Left lobe of liver (tissue), 2 donors: Measurements from ENCODE around the gene LBHD1. TPM values are rescaled to one million over a fixed set of nuclear protein-coding genes. Genes with fewer than 3 reads are reported as not detected.
A peak's percentile ranks its signal among the peaks of the same experiment; 100 is the strongest.
"Not testable (repeated sequence)": the region's sequence is repeated elsewhere in the genome, so short reads cannot be mapped to it uniquely, and the experiment has no call there.

ENCODE experiments used
- ATAC-seq: fragments of 200-7000 bp; cut with Tn5 transposase; one replicate; pipeline ENCODE4 v1.9.1; 2020; ENCODE audit warnings: mild to moderate bottlenecking, moderate library complexity
- DNase-seq: peaks from one replicate; pipeline ENCODE4 v3.0.0-alpha.2; 2020; ENCODE audit warnings: low spot score
- total RNA-seq: library from RNA; stranded (reverse); gene quantifications from one replicate; pipeline ENCODE4 v1.2.1, GENCODE V29; 2021
- donor health status: DM: no; HTN: no; CAD: no; lungs with moderate emphysema.
- donor health status: DM: no; HTN: yes; CAD: no.

The LBHD1 gene
- total RNA-seq, 1 donor from 2014 or later = 3.3 TPM

- DNase-seq = peak; percentile 59
- peak; percentile 39 for ATAC-seq
These were observed 6.3 kb downstream of the LBHD1 start for GRCh38 chr11:62665599-62666258.

GRCh38 chr11:62665075-62665598 is 6.9 kb downstream of the LBHD1 start, which contains the start of the genes C11orf98 and CSKMT:
TSS of gene C11orf98 (minus strand) at chr11:62665210. CDS start at chr11:62665169, 41 bp downstream.
TSS of gene CSKMT (plus strand) at chr11:62665312. CDS start at chr11:62665880, 568 bp downstream.
- ATAC-seq = peak; percentile 93

DNA sequence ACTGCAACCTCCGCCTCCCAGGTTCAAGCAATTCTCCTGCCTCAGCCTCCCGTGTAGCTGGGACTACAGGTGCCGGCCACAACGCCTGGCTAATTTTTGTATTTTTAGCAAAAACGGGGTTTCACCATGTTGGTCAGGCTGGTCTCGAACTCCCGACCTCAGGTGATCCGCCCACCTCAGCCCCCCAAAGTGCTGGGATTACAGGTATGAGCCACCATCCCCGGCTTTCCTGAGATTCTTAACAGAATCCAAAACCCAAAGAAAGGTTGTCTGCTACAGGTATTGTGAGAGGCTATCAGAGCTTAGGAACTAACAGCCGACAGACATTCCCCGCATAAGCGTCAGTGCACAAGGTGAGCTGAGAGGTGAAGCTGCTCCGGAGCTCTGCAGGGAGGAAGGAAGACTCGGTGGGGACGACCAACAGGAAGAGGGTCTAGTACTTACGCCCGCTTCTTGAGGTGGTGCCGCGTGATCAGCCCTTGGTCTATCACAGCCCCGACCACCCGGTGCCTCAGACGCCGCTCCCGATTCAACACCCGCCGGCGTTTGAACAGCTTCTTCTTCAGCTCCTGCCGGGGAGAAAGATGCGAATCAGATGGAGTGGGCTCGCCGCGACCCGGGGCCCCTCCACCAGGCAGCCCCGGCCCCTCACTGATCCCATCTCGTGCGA is 7.5 kb downstream of the LBHD1 start:
- DNase-seq = no peak
- peak; percentile 43 for ATAC-seq

More at GRCh38 chr11:62665075-62665598, 6.9 kb downstream of the LBHD1 start, which contains the start of the genes C11orf98 and CSKMT:
- DNase-seq = peak; percentile 96

DNA sequence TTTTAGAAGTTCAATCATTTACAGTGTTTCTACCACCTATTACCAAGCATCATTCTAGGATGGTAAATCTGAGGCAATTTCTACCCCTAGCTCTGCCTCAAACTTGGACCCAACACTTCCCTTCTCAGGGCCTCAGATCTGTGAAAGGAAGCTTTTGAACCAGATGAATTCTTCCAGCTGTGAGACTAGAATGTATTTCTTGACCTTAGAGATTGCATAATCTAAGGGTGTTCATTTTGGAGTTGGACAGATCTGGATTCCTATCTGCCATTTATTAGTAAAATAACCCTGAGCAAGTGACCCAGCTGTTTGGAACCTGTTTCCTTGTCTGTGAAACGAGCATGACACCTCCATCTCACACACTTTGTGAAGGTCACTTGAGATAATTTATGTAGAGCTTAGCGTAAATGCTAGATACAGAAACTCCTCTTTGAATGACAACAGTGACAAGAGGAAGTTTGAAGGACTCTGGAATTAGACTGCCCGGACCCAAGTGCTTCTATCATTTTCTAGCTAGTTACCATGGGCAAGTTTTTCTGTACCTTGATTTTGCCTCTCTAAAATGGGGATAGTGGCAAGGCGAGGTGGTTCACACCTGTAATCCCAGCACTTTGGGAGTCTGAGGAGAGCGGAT is 15.2 kb downstream of the LBHD1 start:
- ATAC-seq (no peak), DNase-seq (no peak)

DNA sequence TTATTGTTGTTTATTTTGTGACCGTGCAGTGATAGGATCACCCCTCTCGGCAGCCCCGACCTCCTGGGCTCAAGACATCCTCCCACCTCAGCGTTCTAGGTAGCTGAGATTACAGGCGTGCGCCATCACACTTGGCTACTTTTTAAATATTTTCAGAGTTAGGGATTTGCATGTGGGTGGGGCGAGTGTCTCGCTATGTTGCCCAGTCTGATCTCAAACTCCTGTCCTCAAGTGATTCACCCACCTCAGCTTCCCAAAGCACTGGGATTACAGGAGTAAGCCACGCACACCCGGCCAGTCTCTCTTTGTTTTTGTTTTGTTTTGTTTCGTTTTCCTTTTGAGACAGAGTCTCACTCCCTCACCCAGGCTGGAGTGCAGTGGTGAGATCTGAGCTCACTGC is 17.8 kb downstream of the LBHD1 start:
- ATAC-seq (no peak), DNase-seq (no peak)

GRCh38 chr11:62652161-62653006 is 19.7 kb downstream of the LBHD1 start:
- ATAC-seq = no peak
- no peak for DNase-seq

- not testable (repeated sequence) for ATAC-seq, DNase-seq
These were observed 21.8 kb downstream of the LBHD1 start for GRCh38 chr11:62650283-62650682.

- DNase-seq = no peak
- no peak for ATAC-seq
These were observed 22.6 kb downstream of the LBHD1 start for GRCh38 chr11:62649486-62649885.

GRCh38 chr11:62648967-62649364 is 23.1 kb downstream of the LBHD1 start:
- no peak for DNase-seq
- ATAC-seq = no peak

DNA sequence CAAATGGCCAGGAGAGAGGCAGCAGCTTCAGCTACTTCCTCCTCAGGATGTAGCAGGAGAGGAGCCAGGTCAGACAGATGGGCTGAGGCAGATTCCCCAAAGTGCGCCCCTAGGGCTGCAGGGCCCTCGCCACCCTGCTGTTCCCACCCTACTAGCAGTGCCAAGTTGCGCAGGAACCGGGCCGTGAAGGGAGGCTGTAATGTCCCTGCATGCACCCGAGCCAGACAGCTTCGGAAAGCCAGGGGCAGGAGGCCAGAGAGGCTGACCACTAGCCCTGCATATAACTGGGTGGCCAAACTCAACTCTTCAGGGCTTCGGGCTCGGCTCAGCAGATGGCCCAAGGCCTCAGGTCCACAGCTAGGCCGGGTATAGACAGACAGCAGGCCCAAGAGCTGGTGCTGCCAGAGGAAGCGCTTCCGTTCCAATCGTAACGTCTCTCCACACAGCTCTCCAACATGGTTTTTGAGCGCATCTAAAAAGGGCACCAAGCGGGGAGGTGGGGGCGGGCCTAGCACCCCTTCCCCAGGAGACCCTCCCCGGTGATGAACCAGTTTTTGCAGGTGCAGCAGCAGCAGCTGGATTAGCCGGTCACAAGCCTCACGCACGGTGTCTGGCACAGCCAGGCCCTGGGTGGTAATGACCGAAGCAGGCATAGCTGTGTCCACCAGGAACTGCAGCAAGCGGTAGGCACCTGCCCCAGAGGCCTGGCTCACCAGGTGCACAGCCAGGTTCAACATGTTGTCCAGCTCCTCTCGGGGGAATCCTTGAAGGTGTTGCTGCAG is 23.7 kb downstream of the LBHD1 start:
- ATAC-seq = no peak
- DNase-seq = no peak

DNA sequence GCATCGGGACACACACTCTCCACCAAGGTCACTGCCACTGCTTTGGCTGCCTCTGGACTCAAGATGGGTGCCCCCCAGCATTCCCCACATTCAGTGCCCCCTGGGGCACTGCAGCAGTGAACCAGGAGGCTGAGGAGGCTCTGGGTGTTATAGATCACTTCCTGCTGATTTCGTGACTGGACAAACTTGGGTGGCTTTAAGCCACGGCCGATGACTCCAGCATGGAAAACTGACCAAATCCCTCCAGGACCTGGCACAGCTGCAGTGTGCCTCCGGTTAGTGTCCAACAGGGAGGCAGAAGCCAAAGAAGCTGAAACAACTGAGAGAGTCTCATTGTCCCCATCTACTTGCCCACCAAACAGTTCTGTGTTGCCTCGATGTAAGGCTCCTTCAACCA is 24.5 kb downstream of the LBHD1 start:
- no peak for ATAC-seq
- DNase-seq = no peak

GRCh38 chr11:62646825-62647608 is 25.1 kb downstream of the LBHD1 start:
- no peak for DNase-seq
- peak; percentile 10 for ATAC-seq

GRCh38 chr11:62645946-62646824 is 25.9 kb downstream of the LBHD1 start, which contains the start of gene GANAB:
TSS of gene GANAB (minus strand) at chr11:62646613. CDS start at chr11:62646599, 14 bp downstream.
- DNase-seq (peak; percentile 99), ATAC-seq (peak; percentile 93)

DNA sequence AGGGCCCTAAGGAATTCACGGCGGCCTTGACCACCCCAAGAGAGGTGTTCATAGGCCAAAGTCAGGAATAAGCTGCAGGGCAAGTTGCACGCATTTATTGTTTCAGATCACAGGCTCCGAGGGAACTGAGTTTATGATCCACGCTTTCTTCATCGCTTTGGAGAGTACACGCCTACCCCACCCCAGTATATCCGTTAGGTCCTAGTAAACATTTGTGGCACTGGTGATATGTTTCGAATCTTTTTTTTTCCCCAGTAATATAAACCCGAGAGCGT is 26.5 kb downstream of the LBHD1 start:
- DNase-seq = no peak
- no peak for ATAC-seq

- DNase-seq (no peak), ATAC-seq (no peak)
These were observed 27.8 kb downstream of the LBHD1 start for GRCh38 chr11:62644220-62644619.

DNA sequence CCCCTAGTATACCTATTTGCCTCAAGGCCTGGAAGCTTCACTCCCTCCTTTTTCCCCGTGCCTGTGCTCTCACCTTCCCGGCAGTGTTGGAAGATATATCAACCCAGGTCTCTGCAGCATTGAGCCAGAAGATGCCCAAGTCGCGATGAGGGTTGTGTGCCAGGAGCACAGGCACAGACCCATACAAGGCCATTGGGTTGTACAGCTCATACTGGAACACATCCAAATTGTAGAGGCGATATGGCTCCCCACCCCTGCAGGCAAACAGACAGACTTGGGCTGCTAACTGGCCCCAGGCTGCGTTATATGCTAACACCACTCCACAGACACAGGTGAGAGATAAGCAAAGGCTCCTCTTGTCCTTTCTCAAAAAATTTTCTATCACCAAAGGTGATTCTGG is 39.6 kb downstream of the LBHD1 start:
- DNase-seq (no peak), ATAC-seq (no peak)

DNA sequence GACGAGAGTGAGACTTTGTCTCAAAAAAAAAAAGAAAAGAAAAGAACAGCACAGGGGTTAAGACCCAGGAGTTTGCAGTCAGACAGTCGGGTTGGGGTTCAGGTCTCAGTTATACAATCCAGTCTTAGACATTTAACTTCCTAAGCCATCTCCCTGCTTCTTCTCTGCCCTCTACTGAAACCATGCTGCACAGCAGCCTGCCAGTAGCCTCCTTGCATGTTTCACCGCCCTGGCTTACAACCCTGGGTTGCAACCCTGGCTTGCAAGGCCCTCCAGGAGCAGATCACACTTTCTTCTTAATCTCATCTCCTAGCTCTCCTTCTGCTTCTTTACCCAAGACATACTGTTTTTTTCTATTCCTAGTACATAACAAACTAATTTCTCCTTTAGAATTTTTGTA is 44.4 kb downstream of the LBHD1 start:
- DNase-seq (no peak), ATAC-seq (peak; percentile 31)

- DNase-seq (no peak), ATAC-seq (no peak)
These were observed 49.5 kb downstream of the LBHD1 start for GRCh38 chr11:62622476-62623089.
